K562 (cell line): ENCODE measurements around the gene CYP21A2. TPM values are rescaled to one million over a fixed set of nuclear protein-coding genes. Genes with fewer than 3 reads are reported as not detected.
"Not testable (repeated sequence)": the region's sequence is repeated elsewhere in the genome, so short reads cannot be mapped to it uniquely, and the experiment has no call there.

Source experiments
- ATAC-seq: fragments of 200-7000 bp; cut with Tn5 transposase; 3 replicates; pipeline ENCODE4 v1.9.1; 2020; ENCODE audit warnings: moderate library complexity
- Bru-seq: library from RNA; stranded (reverse); fragments of 400-500 nt; gene quantifications from one replicate; lab custom pipeline; 2021; lab: Mats Ljungman, UMichigan
- BruChase-seq, 2 experiments: library from RNA; stranded (reverse); fragments of 400-500 nt; gene quantifications; one replicate each; lab custom pipeline; 2021; lab: Mats Ljungman, UMichigan
- BruUV-seq: library from RNA; stranded (reverse); fragments of 400-500 nt; replicated peaks from 2 replicates; lab custom pipeline; 2021; lab: Mats Ljungman, UMichigan
- CTCF ChIA-PET: fragments of 300-600 bp; formaldehyde crosslinking; extraction: SDS; loops from one replicate; lab custom pipeline; 2021; ENCODE audit warnings: low intra/inter-chr PET ratio; lab: Yijun Ruan, JAX
- POLR2A ChIA-PET: fragments of 300-600, 350-650 bp; sonication (Branson Sonifier 250); formaldehyde crosslinking; extraction: SDS; loops from one replicate; lab custom pipeline; 2021; ENCODE audit warnings: antibody characterized with exemption, inconsistent platforms; lab: Yijun Ruan, JAX
- DNase-seq, 4 experiments: peaks; one replicate each; pipeline versions ENCODE4 v3.0.0 to v3.0.0-alpha.2; 2011 to 2018; ENCODE audit warnings: low spot score in 3 of 4, mixed read lengths in 3 of 4; ENCODE audit errors: extremely low read depth in 1 of 4
- FAIRE-seq: peaks from 2 replicates; lab custom pipeline; 2011; peaks lifted over from hg19 to GRCh38; lab: Jason Lieb, UNC
- H2AFZ ChIP-seq: 2 replicates; pipeline ENCODE4 v1.6.0; 2011; ENCODE audit warnings: low read depth, low read length, control low read depth, inconsistent platforms
- H3K27ac ChIP-seq: fragments of 200-600 bp; 3 replicates; pipeline ENCODE4 v1.8.0; 2011; ENCODE audit warnings: low read depth, mild to moderate bottlenecking, control low read depth, inconsistent platforms, low read length, moderate library complexity, mixed read lengths; ENCODE audit errors: extremely low read depth
- H3K27me3 ChIP-seq, 2 experiments: fragments of 300-600 bp in 1 of 2; 2 replicates in 1 of 2; 3 replicates in 1 of 2; pipeline versions ENCODE4 v1.6.0 to v1.8.0; 2011; ENCODE audit warnings: inconsistent platforms in 2 of 2, low read length in 2 of 2, mild to moderate bottlenecking in 1 of 2, mixed read lengths in 1 of 2, moderate library complexity in 1 of 2; ENCODE audit not compliant: control insufficient read depth in 2 of 2, insufficient read depth in 2 of 2
- H3K36me3 ChIP-seq: fragments of 300-600 bp; 3 replicates; pipeline ENCODE4 v1.8.0; 2011; ENCODE audit warnings: mild to moderate bottlenecking, low read length, inconsistent platforms; ENCODE audit not compliant: control insufficient read depth, insufficient read depth
- H3K4me1 ChIP-seq, 2 experiments: fragments of 200-600 bp in 1 of 2; replicated peaks in 1 of 2; 2 replicates in 1 of 2; 3 replicates in 1 of 2; pipeline versions ENCODE4 v1.5.1 to v1.8.0; 2011; ENCODE audit warnings: inconsistent platforms in 2 of 2, low read length in 2 of 2, mild to moderate bottlenecking in 1 of 2, mixed read lengths in 1 of 2, moderate library complexity in 1 of 2; ENCODE audit not compliant: control insufficient read depth in 2 of 2, insufficient read depth in 2 of 2
- H3K4me2 ChIP-seq: 2 replicates; pipeline ENCODE4 v1.6.1; 2011; ENCODE audit warnings: low read length, control low read depth, inconsistent platforms, mixed read lengths; ENCODE audit not compliant: insufficient read depth
- H3K4me3 ChIP-seq: fragments of 200-600 bp; sonication (generic), shearing (Covaris generic); 2 replicates; pipeline ENCODE4 v1.5.1; 2016; ENCODE audit warnings: control low read depth, inconsistent platforms
- H3K79me2 ChIP-seq: fragments of 200-600 bp; 3 replicates; pipeline ENCODE4 v1.8.0; 2011; ENCODE audit warnings: low read length, inconsistent platforms; ENCODE audit not compliant: control insufficient read depth, insufficient read depth
- H3K9ac ChIP-seq, 2 experiments: 2 replicates each; pipeline versions ENCODE4 v1.6.0 to v1.6.1; 2011; ENCODE audit warnings: low read depth in 2 of 2, low read length in 2 of 2, control low read depth in 1 of 2, inconsistent platforms in 1 of 2, mild to moderate bottlenecking in 1 of 2, mixed read lengths in 1 of 2; ENCODE audit not compliant: insufficient read depth in 1 of 2
- H3K9me1 ChIP-seq: one replicate; pipeline ENCODE4 v1.6.0; 2011; ENCODE audit warnings: inconsistent platforms, mild to moderate bottlenecking, low read length, moderate library complexity; ENCODE audit not compliant: control insufficient read depth, insufficient read depth
- H3K9me3 ChIP-seq: replicated peaks from 2 replicates; pipeline ENCODE4 v1.5.1; 2011; ENCODE audit warnings: low read depth, low read length, inconsistent platforms; ENCODE audit not compliant: control insufficient read depth, insufficient read depth
- H4K20me1 ChIP-seq: replicated peaks from 2 replicates; pipeline ENCODE4 v1.6.1; 2011; ENCODE audit warnings: low read length, inconsistent platforms, mixed read lengths; ENCODE audit not compliant: control insufficient read depth, insufficient read depth
- WGBS: fragments of 100-300 bp; shearing (Covaris generic); methylation state at CpG from one replicate; pipeline ENCODE4 v1.1.6; 2016; ENCODE audit warnings: low coverage, mixed read lengths; ENCODE audit not compliant: insufficient coverage; ENCODE audit errors: missing lambda C conversion rate; 5-methylcytosine and 5-hydroxymethylcytosine counted together
- in situ Hi-C: fragments of 300-500 bp; cut with MboI; formaldehyde crosslinking; loops from 4 replicates; pipeline ENCODE4 v1.15.0; 2018; ENCODE audit warnings: inconsistent platforms, mixed read lengths
- intact Hi-C: fragments of 100-400 bp; cut with micrococcal nuclease; formaldehyde crosslinking; loops from 2 replicates; pipeline ENCODE4 v1.14.2; 2022
- long read RNA-seq, 3 experiments: library from polyadenylated mRNA in 2 of 3; library from RNA in 1 of 3; unstranded in 2 of 3; stranded (forward) in 1 of 3; transcript quantifications; one replicate each; pipeline ENCODE4 v2.0.0, GENCODE V29; 2019 to 2022
- polyA minus RNA-seq, 3 experiments: library from RNA; depleted of rRNA, polyadenylated mRNA; stranded (reverse); fragments of >200 nt; gene quantifications; 2 replicates each; pipeline ENCODE4 v1.2.3, GENCODE V29; 2011
- polyA plus RNA-seq, 8 experiments: library from polyadenylated mRNA; depleted of rRNA in 4 of 8; stranded (reverse) in 5 of 8; unstranded in 3 of 8; fragments of >200 nt; fragmentation: Nextera tagmentation in 2 of 8; fragmentation: Illumina TruSeq in 1 of 8; extraction: Ambion mirVana in 2 of 8; extraction: Trizol in 1 of 8; gene quantifications; 2 replicates each; pipeline versions ENCODE4 v1.2.1 to v1.2.3, GENCODE V29; 2011 to 2014; ENCODE audit warnings: inconsistent platforms in 1 of 8, missing spikeins in 1 of 8
- total RNA-seq, 7 experiments: library from RNA; depleted of rRNA in 6 of 7; stranded (reverse); fragments of >200 nt in 6 of 7; fragmentation: Illumina TruSeq in 2 of 7; extraction: Trizol in 2 of 7; gene quantifications; 2 replicates each; pipeline versions ENCODE4 v1.2.1 to v1.2.3, GENCODE V29; 2011 to 2021; ENCODE audit warnings: low replicate concordance in 1 of 7

The CYP21A2 gene
- total RNA-seq (2011; cell fraction: chromatin; rRNA removed; ENCODE audit: low replicate concordance) = 2.1 and 3.8 TPM in 2 replicates
- 1.8 TPM in 2 replicates for total RNA-seq (2011; cell fraction: nucleolus; rRNA removed)
- 0.76 and 0.81 TPM in 2 replicates for total RNA-seq (2011; cell fraction: nucleoplasm; rRNA removed)
- 0.45 and 0.77 TPM in 2 replicates for total RNA-seq (2014; rRNA removed)
- total RNA-seq (2014; rRNA removed; fragmentation: Illumina TruSeq; extraction: Trizol) = 0.07 TPM in 1 of 2 replicates, not detected in the other
- total RNA-seq (2015; rRNA removed; fragmentation: Illumina TruSeq; extraction: Trizol) = 0.26 and 0.29 TPM in 2 replicates
- 1.3 and 1.4 TPM in 2 replicates for total RNA-seq (2021)
- polyA plus RNA-seq (2011; rRNA removed) = 0.10 and 0.26 TPM in 2 replicates
- 0.13 and 0.19 TPM in 2 replicates for polyA plus RNA-seq (2011; cell fraction: cytosol; rRNA removed)
- 1.6 and 1.7 TPM in 2 replicates for polyA plus RNA-seq (2011; cell fraction: nucleus; rRNA removed)
- polyA plus RNA-seq (2012) = 0.66 and 1.9 TPM in 2 replicates
- polyA plus RNA-seq (2014; fragmentation: Illumina TruSeq; extraction: Trizol) = 0.18 and 0.19 TPM in 2 replicates
- polyA plus RNA-seq (2014; fragmentation: Nextera tagmentation; extraction: Ambion mirVana) = under 1 TPM; 0.03 to 0.04 TPM
- polyA plus RNA-seq (2014; rRNA removed) = 0.27 and 0.50 TPM in 2 replicates
- 0.14 TPM in 1 of 2 replicates, not detected in the other for polyA minus RNA-seq (2011; rRNA and poly(A)+ RNA removed)
- not detected in 2 replicates for polyA minus RNA-seq (2011; cell fraction: cytosol; rRNA and poly(A)+ RNA removed)
- polyA minus RNA-seq (2011; cell fraction: nucleus; rRNA and poly(A)+ RNA removed) = 0.54 and 1.6 TPM in 2 replicates
- percentile 26 among the genes with signal in this experiment for Bru-seq, nascent RNA
- percentile 23 among the genes with signal in this experiment for BruChase-seq, experiment 1, labeled RNA remaining after a 2-hour chase
- BruChase-seq, experiment 2, labeled RNA remaining after a 6-hour chase = percentile 28 among the genes with signal in this experiment
- long read RNA-seq, experiment 1, partial matches to known transcripts = 0 of 2 reads
- long read RNA-seq, experiment 1, other reads (novel, unspliced or antisense) = 1 of 2 reads
- long read RNA-seq, experiment 2 = 0 reads
- long read RNA-seq, experiment 3 = 0 reads

DNA sequence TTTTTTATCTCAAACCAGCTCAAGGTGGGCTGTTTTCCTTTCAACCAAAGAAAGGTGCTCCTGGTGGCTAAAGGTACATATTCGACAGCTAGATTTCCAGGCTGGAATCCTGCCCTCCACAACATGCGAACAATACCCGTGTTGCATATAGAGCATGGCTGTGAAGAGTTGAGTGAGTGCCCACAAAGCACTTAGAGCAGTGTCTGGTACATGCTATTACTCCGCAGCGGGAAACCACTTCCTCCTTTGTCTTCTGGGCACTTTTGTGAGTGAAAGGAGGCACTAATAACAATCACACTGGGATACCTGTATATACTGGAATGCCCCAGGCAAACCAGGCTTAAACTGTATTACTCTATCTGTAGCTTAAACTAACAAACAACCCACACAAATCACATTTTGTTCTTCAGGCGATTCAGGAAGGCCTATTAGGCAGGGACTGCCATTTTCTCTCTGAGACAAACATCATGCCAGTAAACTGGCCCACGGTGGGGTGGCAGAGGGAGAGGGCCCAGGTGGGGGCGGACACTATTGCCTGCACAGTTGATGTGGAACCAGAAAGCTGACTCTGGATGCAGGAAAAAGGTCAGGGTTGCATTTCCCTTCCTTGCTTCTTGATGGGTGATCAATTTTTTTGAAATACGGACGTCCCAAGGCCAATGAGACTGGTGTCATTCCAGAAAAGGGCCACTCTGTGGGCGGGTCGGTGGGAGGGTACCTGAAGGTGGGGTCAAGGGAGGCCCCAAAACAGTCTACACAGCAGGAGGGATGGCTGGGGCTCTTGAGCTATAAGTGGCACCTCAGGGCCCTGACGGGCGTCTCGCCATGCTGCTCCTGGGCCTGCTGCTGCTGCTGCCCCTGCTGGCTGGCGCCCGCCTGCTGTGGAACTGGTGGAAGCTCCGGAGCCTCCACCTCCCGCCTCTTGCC lies at the start of gene CYP21A2:
TSS of gene CYP21A2 (plus strand) at position 818 of the 927 bp plus-strand sequence. CDS start at position 826, 8 bp downstream.
- in situ Hi-C loops, ATAC-seq, intact Hi-C loops, H3K9me1 ChIP-seq, CTCF ChIA-PET, H3K79me2 ChIP-seq, H3K4me3 ChIP-seq, BruUV-seq, H3K4me2 ChIP-seq, H2AFZ ChIP-seq, H3K27ac ChIP-seq, H3K36me3 ChIP-seq, POLR2A ChIA-PET, H3K27me3 ChIP-seq, H3K9ac ChIP-seq, DNase-seq, H3K9me3 ChIP-seq, H4K20me1 ChIP-seq: not testable (repeated sequence)
- peaks cover 0 to 18% of the 10 kb centered on the region in 2 experiments; a peak in 2 of 5 replicates for H3K4me1 ChIP-seq
- FAIRE-seq = peak; percentile 56
- WGBS = 84% methylated on average over 12 of the region's 19 CpGs

GRCh38 chr6:31989363-31989762 lies 48.9 kb upstream of the CYP21A2 start:
- CTCF ChIA-PET = not testable (repeated sequence)

GRCh38 chr6:31994421-31994820 lies 43.8 kb upstream of the CYP21A2 start:
- H3K9me3 ChIP-seq, DNase-seq, H3K4me1 ChIP-seq, FAIRE-seq, POLR2A ChIA-PET, in situ Hi-C loops, BruUV-seq, H3K9me1 ChIP-seq, H4K20me1 ChIP-seq, H3K79me2 ChIP-seq, H2AFZ ChIP-seq, H3K4me3 ChIP-seq, H3K36me3 ChIP-seq, CTCF ChIA-PET, H3K27me3 ChIP-seq, H3K9ac ChIP-seq, intact Hi-C loops, H3K27ac ChIP-seq, ATAC-seq, H3K4me2 ChIP-seq: not testable (repeated sequence)
- no CpG with 5 or more reads among the region's 14 CpGs for WGBS

More at GRCh38 chr6:31989363-31989762, 48.9 kb upstream of the CYP21A2 start:
- H3K79me2 ChIP-seq, H3K36me3 ChIP-seq, H4K20me1 ChIP-seq, H3K4me3 ChIP-seq, BruUV-seq, H3K4me1 ChIP-seq, H3K9ac ChIP-seq, DNase-seq, H3K4me2 ChIP-seq, H3K9me1 ChIP-seq, in situ Hi-C loops, intact Hi-C loops, H2AFZ ChIP-seq, H3K9me3 ChIP-seq, POLR2A ChIA-PET, H3K27ac ChIP-seq, H3K27me3 ChIP-seq: not testable (repeated sequence)
- peak; percentile 88 for ATAC-seq
- peak; percentile 59 for FAIRE-seq
- no CpG with 5 or more reads among the region's 10 CpGs for WGBS
